ENCODE measurements around the gene TENT4A.

DNA sequence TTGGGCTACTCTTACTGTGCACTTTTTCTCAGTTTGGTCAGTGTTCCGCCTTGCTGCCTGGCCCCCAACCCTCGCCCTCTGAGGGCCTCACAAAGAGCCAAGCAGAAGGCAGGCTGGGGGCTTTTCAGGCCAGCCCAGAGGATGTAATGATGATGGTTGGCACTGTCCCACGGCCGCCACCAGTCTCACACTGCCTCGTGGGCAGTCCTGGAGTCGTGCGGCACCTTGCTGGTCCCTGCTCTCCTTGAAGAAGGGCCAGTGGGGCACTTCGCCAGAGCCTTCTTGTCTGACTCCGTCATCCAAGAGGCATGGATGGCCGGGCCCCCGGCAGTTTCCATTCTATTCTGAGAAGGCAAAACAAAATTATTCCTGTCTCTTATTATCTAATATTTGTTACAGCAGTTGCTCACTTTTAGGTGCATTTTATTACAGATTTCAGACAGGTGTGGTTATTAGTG lies 21.0 kb downstream of the TENT4A start:
- TF ChIP-seq, protein P1, sequence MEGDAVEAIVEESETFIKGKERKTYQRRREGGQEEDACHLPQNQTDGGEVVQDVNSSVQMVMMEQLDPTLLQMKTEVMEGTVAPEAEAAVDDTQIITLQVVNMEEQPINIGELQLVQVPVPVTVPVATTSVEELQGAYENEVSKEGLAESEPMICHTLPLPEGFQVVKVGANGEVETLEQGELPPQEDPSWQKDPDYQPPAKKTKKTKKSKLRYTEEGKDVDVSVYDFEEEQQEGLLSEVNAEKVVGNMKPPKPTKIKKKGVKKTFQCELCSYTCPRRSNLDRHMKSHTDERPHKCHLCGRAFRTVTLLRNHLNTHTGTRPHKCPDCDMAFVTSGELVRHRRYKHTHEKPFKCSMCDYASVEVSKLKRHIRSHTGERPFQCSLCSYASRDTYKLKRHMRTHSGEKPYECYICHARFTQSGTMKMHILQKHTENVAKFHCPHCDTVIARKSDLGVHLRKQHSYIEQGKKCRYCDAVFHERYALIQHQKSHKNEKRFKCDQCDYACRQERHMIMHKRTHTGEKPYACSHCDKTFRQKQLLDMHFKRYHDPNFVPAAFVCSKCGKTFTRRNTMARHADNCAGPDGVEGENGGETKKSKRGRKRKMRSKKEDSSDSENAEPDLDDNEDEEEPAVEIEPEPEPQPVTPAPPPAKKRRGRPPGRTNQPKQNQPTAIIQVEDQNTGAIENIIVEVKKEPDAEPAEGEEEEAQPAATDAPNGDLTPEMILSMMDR (IDR thresholded peaks at IDR 0.05): no peak
- no peak for TF ChIP-seq POLR2A (IDR thresholded peaks at IDR 0.05)

Measured in esophagus squamous epithelium (tissue), 4 donors.